Cerebellar cortex (tissue), 1 donor: ENCODE measurements around the gene SLC2A13.
"Not testable (repeated sequence)": the region's sequence is repeated elsewhere in the genome, so short reads cannot be mapped to it uniquely, and the experiment has no call there.

Experiments
- DNase-seq: peaks from one replicate; pipeline ENCODE4 v3.0.0-alpha.2; 2015; ENCODE audit warnings: low spot score

SLC2A13 gene

DNA sequence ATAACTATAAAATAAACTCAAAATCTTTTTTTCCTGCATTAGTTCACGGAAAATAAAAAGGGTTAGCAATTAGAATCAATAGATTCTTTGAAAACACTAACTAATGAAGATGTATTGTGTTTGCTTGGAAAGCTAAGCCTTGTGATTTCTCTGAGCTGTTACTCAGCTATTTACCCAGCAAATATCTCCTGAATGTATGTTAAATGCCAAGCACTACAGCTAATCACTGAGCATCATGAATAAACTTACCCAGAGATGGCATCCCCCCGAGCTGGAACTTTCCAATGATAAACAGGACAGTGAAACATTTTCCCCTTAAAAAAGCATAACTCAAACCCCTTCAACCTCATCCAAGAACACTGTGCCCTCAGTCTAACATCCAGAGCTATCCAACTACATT, 71.2 kb downstream of the SLC2A13 start:
- DNase-seq: no peak

DNA sequence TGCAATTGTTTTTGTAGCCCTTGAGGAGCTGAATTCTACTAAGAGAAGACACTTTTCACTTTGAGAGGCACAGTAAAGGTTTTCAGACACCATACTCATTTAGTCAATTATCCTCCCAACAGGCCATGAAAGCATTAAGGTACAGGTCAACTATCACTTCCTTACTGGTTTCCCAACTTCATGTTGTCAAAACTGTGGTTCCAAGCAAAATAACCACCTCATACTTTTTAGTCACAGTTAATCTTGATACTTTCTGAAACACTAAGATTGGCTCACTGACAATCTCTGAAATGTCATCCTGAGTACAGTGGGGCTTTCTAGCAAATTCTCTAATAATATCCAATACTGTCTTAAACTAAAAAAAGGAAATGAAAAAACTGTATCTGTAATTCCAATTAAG, 71.7 kb downstream of the SLC2A13 start:
- no peak for DNase-seq

DNA sequence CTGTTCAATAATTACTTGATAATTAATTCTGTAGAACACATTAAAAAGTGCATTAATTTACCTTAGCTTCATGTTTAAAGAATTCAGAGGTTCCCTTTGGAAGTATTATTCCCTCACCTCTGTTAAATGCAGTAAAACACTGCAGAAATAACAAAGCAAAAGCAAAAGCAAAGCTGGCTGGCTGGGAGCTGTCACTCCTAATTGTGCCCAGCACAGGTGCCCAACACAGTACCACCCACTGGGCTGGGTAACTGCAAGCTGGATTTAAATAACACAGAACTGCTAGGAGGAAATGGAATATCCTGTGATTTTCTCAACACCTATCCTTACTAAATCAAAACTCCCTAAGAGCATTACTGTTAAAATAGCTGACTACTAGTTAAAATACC, 72.6 kb downstream of the SLC2A13 start:
- peak; percentile 65 for DNase-seq

DNA sequence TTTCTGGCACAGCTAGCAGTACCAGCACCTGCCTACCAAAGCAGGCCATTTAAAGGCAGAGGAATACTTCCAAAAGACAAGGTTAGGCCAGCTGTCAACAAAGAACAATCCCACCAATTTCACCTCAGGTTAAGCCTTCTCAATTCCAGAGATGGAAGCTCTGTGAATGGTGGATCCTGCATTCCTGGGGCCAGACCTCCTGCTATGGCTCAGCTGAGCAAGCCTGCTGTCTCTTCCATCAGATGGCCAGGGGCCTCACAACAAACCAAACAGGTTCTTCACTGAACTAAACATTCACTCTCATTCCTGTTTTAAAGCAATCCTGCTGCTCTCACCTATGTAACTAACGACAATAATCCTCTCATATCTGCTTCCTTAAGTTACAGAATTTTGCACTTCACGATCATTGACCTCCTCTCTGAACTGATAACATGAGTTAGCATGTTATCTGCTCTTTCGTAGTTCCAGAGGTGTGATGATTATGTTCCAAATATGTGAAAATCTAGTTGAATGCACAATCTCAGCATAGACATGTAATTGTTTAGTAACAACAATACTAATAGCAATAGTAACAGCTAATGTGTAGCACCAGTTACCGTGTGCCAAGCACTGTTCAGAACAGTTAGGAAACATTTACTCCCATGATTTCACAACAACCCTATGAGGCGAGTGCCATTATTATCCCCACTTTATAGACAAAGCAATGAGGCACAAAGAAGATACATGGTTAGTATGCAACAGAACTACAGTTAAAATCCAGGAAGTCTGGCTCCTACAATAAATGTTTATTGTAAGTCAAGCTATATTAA, 73.2 kb downstream of the SLC2A13 start:
- DNase-seq: peak; percentile 42

DNA sequence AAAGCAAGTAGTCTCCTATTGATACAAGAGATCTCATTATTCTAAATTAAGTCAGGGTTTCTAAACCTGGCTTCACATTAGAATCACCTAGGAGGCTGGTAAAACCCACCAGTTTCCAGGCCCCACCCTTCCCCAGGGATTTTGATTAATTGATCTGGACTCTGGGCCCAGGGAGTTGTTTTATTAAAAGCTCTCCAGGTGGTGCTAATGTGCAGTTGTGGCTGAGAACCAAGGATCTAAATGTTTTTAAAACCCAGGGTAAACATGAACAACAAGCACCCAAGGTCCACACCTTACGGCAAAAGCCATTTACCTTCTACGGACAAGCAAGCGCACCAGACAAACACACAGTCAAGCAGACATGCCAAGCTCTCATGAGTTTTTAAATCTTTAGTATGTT, 73.9 kb downstream of the SLC2A13 start:
- no peak for DNase-seq

DNA sequence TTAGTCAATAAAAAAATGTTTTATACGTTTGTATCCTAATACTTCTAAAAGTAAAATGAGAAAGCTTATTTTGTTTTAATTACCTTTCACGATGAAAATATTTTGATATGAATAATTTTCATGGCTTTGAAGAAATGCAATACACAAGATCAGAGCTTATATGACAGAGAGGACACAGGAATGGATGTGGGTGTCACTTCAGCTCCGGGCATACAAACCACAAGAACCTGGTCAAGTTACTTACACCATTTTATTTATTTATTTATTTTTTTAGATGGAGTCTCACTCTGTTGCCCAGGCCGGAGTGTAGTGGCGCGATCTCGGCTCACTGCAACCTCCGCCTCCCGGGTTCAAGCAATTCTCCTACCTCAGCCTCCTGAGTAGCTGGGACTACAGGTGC, 74.9 kb downstream of the SLC2A13 start:
- DNase-seq: not testable (repeated sequence)

DNA sequence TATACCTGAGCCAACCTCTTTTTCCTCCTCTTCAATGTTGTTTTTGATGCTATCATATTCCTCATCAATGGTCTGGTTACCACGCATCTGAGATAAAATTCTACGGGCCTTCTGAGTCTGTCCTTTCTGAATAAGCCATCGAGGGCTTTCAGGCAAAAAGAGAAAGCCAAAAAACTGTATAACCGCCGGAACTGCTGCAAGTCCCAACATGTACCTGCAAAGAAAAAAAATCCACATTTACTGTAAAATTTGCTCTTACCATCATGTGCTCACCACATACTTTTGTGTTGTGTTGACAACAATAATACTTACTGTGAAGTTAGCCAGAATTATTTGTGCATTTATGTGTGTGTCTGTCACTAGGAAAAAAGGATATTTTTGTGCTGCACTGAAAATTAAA, 77.6 kb downstream of the SLC2A13 start:
- DNase-seq: no peak

DNA sequence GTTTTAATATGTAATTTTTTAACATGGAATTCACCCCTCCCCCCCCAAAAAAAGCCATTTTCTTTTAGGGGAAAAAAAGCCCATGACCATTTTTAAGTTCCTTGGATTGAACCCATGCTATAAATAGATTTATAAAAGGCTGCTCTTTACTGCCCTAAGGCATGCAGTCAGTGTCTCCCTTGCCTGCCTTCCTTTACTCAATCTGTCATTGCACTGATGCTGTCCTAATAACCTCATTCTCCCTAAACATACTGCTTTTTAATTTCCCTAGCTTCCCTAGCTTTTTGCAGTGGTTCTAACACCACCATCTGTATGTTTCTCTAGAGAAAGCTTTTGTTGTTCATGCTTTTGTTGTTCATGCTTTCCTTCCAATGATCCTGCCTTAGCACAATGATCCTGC, 83.0 kb downstream of the SLC2A13 start:
- DNase-seq: no peak

DNA sequence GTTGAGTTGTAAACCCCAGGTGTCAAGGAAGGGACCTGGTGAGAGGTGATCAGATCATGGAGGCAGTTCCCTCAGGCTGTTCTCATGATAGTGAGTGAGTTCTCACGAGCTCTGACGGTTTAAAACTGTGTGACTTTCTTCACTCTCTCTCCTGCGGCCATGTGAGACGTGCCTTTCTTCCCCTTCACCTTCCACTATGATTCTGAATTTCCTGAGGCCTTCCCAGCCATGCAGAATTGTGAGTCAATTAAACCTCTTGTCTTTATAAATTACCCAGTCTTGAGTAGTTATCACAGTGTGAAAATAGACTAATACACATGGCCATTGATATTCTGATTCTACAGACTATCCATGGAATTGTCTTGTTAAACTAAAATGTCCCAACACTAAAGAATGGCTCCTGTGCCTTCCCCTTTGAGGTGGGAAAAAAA, 85.6 kb downstream of the SLC2A13 start:
- no peak for DNase-seq

DNA sequence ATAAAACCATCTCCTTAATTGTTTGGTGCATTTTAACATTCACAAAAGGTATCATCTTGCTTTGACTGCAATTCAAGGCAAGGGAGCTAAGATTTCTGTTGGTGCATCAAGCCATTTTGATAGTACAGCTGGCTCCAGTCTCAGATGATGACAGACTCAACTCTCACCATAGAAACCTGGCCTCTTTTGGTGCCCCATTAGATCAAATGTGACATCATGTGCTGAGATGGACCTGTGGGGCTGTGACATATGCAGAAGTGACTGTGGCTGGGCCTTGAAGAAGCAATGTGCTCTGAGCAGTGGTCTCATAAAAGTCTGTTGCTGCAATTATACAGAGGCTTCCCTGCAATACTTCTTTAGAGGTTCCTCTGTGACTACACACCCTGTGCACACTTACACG, 88.4 kb downstream of the SLC2A13 start:
- DNase-seq: no peak

DNA sequence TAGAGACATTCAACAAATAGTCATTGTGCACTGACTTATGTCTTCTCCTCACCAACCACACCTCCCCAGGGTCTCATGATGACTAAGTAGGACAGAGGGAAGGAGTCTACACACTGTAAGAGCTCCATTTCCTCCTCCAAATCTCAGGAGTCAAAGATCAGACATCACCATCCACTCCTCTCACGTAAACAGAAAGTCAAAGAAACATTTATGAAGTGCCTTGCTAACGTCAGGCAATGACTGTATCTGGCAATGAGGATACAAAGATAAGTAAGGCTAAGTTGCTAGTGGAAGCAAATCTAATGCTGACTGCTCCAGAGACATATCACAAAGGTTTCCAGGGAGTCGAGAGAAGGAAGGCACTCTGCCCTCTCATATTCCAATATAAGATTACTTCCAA, 88.9 kb downstream of the SLC2A13 start:
- DNase-seq: no peak

DNA sequence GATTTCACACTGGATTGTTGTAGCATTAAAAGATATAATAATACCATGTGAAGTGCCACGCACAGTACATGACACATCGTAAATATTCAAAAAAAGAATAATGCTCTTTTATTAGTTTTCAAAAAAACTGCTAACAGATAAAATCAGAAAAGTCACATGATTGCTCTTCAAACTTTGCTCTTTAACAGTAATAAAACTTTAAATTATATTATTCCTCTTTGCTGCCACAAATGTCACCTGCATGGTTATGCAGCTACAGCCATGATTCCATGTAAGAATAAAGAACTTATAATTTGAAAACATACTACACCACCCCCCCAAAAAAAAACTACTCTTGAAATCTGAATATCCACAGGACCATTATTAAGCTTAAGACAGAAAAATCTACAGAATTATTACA, 90.0 kb downstream of the SLC2A13 start:
- DNase-seq: no peak

DNA sequence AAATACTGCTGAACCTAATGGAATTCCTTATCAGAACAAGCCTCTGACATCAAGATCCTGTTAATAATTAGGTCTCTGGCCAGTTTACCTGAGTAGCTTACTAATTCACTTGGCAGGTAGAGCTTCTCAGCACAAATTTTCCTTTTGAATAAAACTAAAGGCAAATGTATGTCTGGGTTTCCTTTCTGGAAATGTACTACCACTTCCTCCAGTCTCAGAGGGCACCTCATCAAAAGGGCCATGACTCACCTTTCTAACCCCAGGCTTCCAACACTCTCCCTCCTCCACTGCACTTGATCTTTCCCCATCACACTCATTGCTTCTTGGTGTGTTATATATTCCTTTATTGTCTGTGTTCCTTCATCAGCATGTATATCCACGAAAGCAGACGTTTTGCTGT, 90.5 kb downstream of the SLC2A13 start:
- no peak for DNase-seq

DNA sequence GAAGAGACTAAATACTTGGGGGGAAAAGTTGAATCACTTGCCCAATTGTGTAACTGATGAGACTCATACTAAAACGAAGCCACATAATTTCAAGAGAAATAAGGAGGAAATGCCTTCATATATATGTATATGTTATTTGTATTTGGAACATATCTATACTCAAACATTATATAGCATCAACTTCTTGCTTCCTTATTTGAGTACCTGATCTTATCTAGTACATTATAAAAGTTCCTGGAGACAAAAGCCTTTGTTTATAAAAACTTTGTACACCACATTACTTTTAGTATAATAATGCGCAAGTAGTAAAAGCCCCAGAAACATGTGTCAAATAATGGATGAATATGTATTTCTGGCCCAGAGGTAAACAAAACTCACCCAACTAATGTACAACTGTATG, 92.0 kb downstream of the SLC2A13 start:
- no peak for DNase-seq

DNA sequence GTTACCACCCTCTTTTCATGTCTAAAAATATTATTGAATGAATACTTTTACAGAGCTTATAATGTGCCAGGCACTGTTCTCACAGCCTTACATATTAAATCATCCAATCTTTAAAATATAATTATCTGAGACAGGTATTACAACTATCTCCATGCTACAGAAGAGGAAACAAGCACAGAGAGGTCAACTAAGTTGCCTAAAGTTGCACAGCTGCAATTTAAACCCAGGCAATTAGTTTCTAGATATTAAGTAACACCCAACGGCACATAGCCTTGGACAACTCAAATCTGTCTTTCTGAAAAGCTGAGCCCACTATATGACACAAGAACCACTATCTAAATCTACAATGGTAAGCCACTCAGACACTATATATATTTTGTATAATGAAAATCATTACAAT, 92.6 kb downstream of the SLC2A13 start:
- DNase-seq: no peak

DNA sequence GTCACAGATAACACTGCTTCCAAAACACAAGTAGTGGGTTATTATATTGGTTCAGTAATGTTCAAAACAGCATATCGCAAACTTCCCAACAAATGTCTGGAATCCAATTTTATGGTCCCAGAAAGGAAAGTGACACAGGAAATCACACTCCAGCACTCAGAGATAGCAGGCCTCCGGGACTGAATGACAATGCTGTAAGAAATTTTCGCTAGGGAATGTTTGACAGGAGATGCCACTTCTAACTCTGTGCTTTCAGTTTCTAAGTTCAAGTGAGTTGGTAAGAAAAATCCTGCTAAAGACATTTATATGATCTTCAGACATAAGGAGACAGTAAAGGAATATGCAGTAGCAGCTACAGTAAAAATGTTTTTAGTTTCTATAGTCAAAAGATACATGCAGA, 93.2 kb downstream of the SLC2A13 start:
- no peak for DNase-seq

DNA sequence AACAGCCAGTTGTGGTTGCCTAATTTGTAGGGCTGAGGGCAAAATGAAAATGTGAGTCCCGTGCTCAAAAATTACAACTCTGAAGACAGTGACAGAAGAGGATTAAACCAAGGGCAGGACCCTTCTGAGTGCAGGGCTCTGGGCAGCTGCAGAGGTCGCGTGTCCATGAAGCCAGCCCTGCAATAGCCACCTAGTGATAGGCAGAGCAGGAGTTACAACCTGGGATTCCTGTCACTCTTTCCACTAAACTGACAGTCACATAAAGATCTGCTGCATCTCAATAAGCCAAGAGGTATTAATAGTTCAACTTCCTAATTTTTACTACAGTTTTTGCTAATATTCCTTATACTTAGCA, 94.1 kb downstream of the SLC2A13 start:
- DNase-seq: no peak

DNA sequence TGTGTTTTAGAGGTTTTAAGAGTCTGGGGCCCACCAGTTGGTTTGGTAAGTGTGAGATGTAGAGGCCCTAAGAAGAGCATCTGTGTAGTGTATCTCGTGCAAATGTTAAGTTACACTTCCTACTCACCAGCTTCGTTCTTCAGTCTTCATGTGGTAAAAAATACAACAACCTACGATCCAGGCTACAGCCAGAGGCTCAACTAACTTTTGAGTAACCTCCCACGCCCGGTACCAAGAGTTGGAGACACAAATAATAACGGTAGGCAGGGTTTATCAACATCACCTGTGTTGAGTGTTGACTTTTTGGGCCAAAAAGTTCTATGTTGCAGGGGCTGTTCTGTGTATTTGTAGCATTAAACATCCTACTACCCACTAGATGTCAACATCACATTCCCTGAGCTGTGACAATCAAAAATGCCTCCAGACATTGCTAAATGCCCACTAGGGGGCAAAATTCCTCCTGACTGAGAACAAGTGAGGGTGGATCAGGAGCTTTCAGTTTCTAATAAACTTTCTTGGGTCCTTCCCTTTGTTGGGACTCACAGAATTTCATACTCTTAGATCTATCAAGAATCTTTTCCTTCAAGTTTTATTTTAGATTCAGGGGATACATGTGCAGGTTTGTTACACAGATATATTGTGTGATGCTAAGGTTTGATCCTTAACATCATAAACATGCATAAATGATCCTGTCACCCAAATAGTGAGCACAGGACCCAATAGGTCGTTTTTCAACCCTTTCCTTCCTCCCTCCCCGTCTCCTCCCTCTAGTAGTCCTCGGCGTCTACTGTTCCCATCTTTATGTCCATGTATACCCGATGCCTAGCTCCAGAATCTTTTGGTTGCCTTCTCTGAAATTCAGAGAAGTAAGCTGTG, 94.7 kb downstream of the SLC2A13 start:
- DNase-seq: peak; percentile 60

DNA sequence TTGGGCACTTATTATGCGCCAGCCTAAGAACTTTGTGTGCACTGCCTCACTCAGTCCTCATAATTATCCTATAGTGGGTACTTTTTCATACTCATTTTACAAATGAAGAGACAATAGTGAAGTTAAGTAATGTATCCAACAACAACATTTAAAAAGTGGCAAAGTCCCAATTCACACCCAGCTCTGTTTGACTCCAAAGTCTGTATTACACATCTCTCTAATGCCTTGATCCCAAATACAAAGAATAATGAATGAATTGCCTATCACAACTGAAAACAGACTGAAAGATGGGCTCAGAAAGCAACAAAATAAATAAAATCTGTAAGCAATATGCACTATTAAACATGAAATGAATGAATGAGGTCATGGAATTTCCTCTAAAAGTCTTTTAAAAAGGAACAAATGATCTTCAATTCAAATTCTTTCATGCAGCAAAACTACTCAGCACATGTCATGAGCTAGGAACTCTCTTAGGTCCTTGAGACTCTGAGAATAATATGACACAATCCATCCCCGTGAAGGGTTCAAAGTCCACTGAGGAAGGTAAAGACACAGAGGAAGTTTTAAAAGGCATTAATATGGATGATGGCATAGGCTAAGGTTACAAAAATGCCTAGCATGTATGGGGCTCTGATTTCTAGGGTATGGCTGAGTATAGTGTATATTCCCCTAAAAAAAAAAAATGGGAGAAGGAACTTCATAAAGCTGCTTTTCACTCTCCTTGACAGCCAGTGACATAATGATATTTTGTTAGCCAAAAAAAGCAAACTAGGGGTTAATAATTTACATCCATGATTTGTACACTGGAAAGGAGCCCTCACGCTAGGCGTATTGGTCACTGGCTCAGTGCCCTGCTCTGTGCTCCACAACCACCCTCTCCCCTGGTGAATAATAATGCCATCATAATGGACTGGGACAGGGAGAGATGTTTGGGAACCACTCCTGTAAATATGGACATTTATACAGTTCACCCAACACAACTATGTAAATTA, 103.4 kb downstream of the SLC2A13 start:
- no peak for DNase-seq

DNA sequence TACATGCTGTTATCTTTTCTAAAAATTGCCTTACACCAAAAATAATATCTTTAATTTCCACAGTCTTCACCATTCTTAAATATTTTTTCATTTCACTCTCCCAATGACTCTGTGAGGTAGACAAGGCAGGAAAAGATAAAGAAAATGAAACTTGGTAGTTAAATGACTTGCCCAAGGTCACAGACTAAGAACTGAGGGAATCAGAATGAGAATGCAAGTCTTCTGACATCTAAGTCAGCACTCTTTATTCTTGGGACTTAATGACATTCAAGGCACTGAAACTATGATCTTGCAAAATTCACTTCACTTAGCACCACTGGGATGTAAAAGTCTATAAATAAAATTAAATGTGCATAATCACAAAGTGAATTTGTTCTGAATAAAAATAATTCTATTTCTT, 104.5 kb downstream of the SLC2A13 start:
- DNase-seq: no peak

DNA sequence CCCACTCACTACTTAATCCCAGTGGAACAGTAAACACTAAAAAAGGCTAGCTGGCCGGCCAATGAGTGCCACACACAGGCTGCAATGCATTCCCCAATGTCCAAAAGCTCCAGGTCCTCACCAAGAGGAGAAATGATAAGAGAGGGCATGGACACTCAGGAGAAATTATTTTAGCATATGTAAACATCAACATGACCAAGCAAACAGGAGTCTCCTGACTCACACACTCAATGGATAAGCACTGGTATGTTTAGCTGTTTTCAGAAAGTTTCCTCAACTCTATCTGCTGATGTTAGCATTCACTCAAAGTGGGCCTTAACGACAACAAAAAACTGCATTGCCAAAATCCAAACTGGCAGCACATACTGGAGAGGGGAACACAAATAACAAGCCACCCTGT, 105.0 kb downstream of the SLC2A13 start:
- DNase-seq: no peak

DNA sequence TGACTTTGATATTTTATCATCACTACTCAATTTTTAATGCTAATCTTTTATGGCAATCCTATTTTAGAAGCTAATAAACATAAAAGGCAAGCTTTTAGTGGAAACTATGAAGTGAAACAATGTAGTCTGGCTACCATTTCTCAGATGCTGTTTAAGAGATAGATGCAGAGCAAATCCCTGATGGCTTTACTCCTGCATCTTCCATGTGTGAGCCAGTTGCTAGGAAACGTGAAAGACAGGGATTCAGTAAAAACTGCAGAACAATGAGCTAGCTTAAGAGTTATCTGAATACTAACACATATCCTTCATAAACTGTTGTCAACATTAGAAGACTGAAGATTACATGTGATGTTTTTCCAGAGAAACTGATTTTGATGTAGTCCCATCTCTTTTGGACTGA, 112.6 kb downstream of the SLC2A13 start:
- DNase-seq: no peak
